Heart left ventricle (tissue), 16 donors: ENCODE data around the gene PARP3. TPM values are rescaled to one million over a fixed set of nuclear protein-coding genes. Genes with fewer than 3 reads are reported as not detected.
"Not testable (repeated sequence)": the region's sequence is repeated elsewhere in the genome, so short reads cannot be mapped to it uniquely, and the experiment has no call there.

Experiments
- ATAC-seq, 4 donors: fragments of 200-7000 bp; cut with Tn5 transposase; one replicate each; pipeline ENCODE4 v1.9.1; 2020 to 2022; ENCODE audit warnings: moderate library complexity in 4 of 4, mild to moderate bottlenecking in 3 of 4, moderate number of reproducible peaks in 1 of 4
- DNase-seq, 5 donors: peaks; one replicate each; pipeline ENCODE4 v3.0.0-alpha.2; 2020
- H3K27ac ChIP-seq, 12 donors: fragments of 200-600 bp; sonication (generic) in 4 of 12; one replicate each; pipeline versions ENCODE4 v1.5.0 to v1.8.0; 2016 to 2022; ENCODE audit warnings: mild to moderate bottlenecking in 2 of 12
- H3K27me3 ChIP-seq, 9 donors: fragments of 200-600 bp; sonication (generic) in 2 of 9; one replicate each; pipeline versions ENCODE4 v1.5.1 to v1.8.0; 2016 to 2022; ENCODE audit warnings: mild to moderate bottlenecking in 3 of 9
- H3K36me3 ChIP-seq, 9 donors: fragments of 200-600 bp; sonication (generic) in 2 of 9; one replicate each; pipeline versions ENCODE4 v1.5.0 to v1.8.0; 2018 to 2022; ENCODE audit warnings: mild to moderate bottlenecking in 2 of 9
- H3K4me1 ChIP-seq, 12 donors: fragments of 200-600 bp; sonication (generic) in 4 of 12; one replicate each; pipeline versions ENCODE4 v1.5.0 to v1.8.0; 2016 to 2022; ENCODE audit warnings: mild to moderate bottlenecking in 3 of 12
- H3K4me3 ChIP-seq, 12 donors: fragments of 200-600 bp; sonication (generic) in 4 of 12; one replicate each; pipeline versions ENCODE4 v1.5.0 to v1.8.0; 2017 to 2022; ENCODE audit warnings: mild to moderate bottlenecking in 9 of 12, moderate library complexity in 4 of 12
- H3K9me3 ChIP-seq, 12 donors: fragments of 200-600 bp; sonication (generic) in 4 of 12; one replicate each; pipeline versions ENCODE4 v1.5.0 to v1.8.0; 2016 to 2022; ENCODE audit warnings: mild to moderate bottlenecking in 1 of 12
- CTCF ChIP-seq, 12 donors: fragments of 200-600 bp; sonication (generic) in 4 of 12; IDR thresholded peaks; one replicate each; pipeline versions ENCODE4 v1.5.0 to v1.8.0; 2018 to 2022; ENCODE audit warnings: antibody characterized with exemption in 12 of 12, mild to moderate bottlenecking in 5 of 12
- POLR2A ChIP-seq, 2 donors: fragments of 450-650 bp; IDR thresholded peaks; one replicate each; pipeline ENCODE4 v1.6.1; 2017; ENCODE audit warnings: antibody characterized with exemption in 2 of 2, mild to moderate bottlenecking in 2 of 2, moderate library complexity in 2 of 2
- WGBS, 4 donors: extraction: QIAGEN DNeasy Blood & Tissue Kit in 2 of 4; methylation state at CpG; one replicate each; pipeline versions ENCODE4 v1.1.5 to v1.1.7; 2013 to 2018; 5-methylcytosine and 5-hydroxymethylcytosine counted together
- intact Hi-C, 10 donors: fragments of 100-400 bp; cut with DNase I; formaldehyde crosslinking; loops; one replicate each; pipeline versions ENCODE4 v1.11.1 to v1.14.2; 2022
- polyA plus RNA-seq, 2 donors: library from polyadenylated mRNA; stranded (reverse); fragments of 200-250 nt; gene quantifications; one replicate each; pipeline ENCODE4 v1.2.3, GENCODE V29; 2013
- total RNA-seq, 9 donors: library from RNA; depleted of rRNA in 2 of 9; stranded (reverse); fragments of >200 nt in 2 of 9; fragmentation: NEBNext Ultra II Directional in 3 of 9; extraction: Animal tissue kit (Norgen Biotek cat#: 25700) in 3 of 9; gene quantifications; one replicate each; pipeline versions ENCODE4 v1.1.0 to v1.2.4, GENCODE V29; 2016 to 2023
- donor health status: ischemic (EF 13 %, LVEDD 7.1; RV severe dilation, severe dysfunction).
- donor health status: healthy with polysubstance abuse.
- donor health status: DM: no; HTN: yes; CAD: no.
- donor health status: DM: no; HTN: no; CAD: no.
- donor health status: ischemic (EF 25% LVEDD 6.9; RV normal size, moderate dysfunction).
- donor health status: ischemic (EF 25% LVEDD 5.7; RV mildly dilated, moderate dysfunction).
- donor health status: healthy.
- donor health status: DM: yes; HTN: yes; CAD: no.
- donor health status: ischemic (EF 35%, LVEDD 5.7; RV mildly dilated, moderate dysfunction).
- donor health status: nonischemic (EF 11% LVEDD 7.7; RV severe dilation, severe dysfunction).
- donor health status: DM: yes; HTN: yes; CAD: no.
- donor health status: PGD.
- donor health status: ischemic (EF 29% LVEDD 5.4; RV normal size, mild dysfunction).
- donor health status: nonischemic (EF 23%, LVEDD 6.1; RV moderate dilation, normal function).

Gene PARP3
- total and polyA plus RNA-seq, 11 donors: 7.0 to 37.5 (median 13.9) TPM

- no peak for ATAC-seq
Measured at GRCh38 chr3:51928438-51928837, 13.7 kb upstream of the PARP3 start.

GRCh38 chr3:51928981-51929380 is 13.2 kb upstream of the PARP3 start:
- ATAC-seq, DNase-seq, H3K4me1 ChIP-seq, intact Hi-C loops, H3K27me3 ChIP-seq, H3K4me3 ChIP-seq, H3K27ac ChIP-seq, H3K9me3 ChIP-seq: not testable (repeated sequence)
- WGBS, 4 donors: 79 to 93% (median 88%) methylated on average over 2 to 3 of the region's 3 CpGs
- H3K36me3 ChIP-seq: peaks cover 0 to 18% (median 9%) of the 10 kb centered on the region in 9 donors

More at GRCh38 chr3:51928438-51928837, 13.7 kb upstream of the PARP3 start:
- peaks cover 0 to 13% (median 5%) of the 10 kb centered on the region in 9 donors for H3K36me3 ChIP-seq
- H3K27ac ChIP-seq: no peak overlapping the region
- 93 to 96% (median 94%) methylated on average over 7 of the region's 7 CpGs for WGBS, 4 donors
- intact Hi-C loops: no loop called here
- DNase-seq: peak in 1 of 5 donors; percentile 29
- H3K4me3 ChIP-seq: no peak overlapping the region
- TF ChIP-seq CTCF (IDR thresholded peaks at IDR 0.05) (no peak), POLR2A (IDR thresholded peaks at IDR 0.05) (no peak)
- H3K27me3 ChIP-seq: no peaks in the 10 kb centered on the region
- no peaks in the 10 kb centered on the region for H3K9me3 ChIP-seq
- H3K4me1 ChIP-seq: no peaks in the 10 kb centered on the region

GRCh38 chr3:51929420-51930003 is 12.7 kb upstream of the PARP3 start:
- intact Hi-C loops: no loop called here
- H3K4me1 ChIP-seq: no peaks in the 10 kb centered on the region
- no peaks in the 10 kb centered on the region for H3K27me3 ChIP-seq
- no peak overlapping the region for H3K27ac ChIP-seq
- H3K9me3 ChIP-seq: no peaks in the 10 kb centered on the region
- DNase-seq (no peak), ATAC-seq (peak in 1 of 4 donors; percentile 8)
- H3K36me3 ChIP-seq: peaks cover 0 to 23% (median 14%) of the 10 kb centered on the region in 9 donors
- WGBS, 4 donors: 68 to 78% (median 76%) methylated on average over 5 of the region's 5 CpGs
- TF ChIP-seq POLR2A (IDR thresholded peaks at IDR 0.05) (no peak), CTCF (IDR thresholded peaks at IDR 0.05) (no peak)
- H3K4me3 ChIP-seq: no peak overlapping the region

- 98 to 100% (median 100%) methylated on average over 1 of the region's 1 CpG for WGBS, 4 donors
- TF ChIP-seq POLR2A (IDR thresholded peaks at IDR 0.05) (no peak), CTCF (IDR thresholded peaks at IDR 0.05) (no peak)
- no peak for ATAC-seq
- Histone ChIP-seq H3K27ac (no peak overlapping the region), H3K27me3 (no peaks in the 10 kb centered on the region), H3K9me3 (no peaks in the 10 kb centered on the region), H3K36me3 (peaks cover 0 to 33% (median 23%) of the 10 kb centered on the region in 9 donors), H3K4me1 (no peaks in the 10 kb centered on the region), H3K4me3 (no peak overlapping the region)
- intact Hi-C loops: no loop called here
- DNase-seq: no peak
Measured at GRCh38 chr3:51930439-51930838, 11.7 kb upstream of the PARP3 start.

- Histone ChIP-seq H3K27ac (no peak overlapping the region), H3K4me3 (no peak overlapping the region), H3K27me3 (no peaks in the 10 kb centered on the region), H3K36me3 (peaks cover 0 to 46% (median 36%) of the 10 kb centered on the region in 9 donors), H3K4me1 (no peaks in the 10 kb centered on the region), H3K9me3 (no peaks in the 10 kb centered on the region)
- no peak for ATAC-seq
- WGBS, 4 donors: 88 to 94% (median 92%) methylated on average over 6 of the region's 6 CpGs
- intact Hi-C loops: no loop called here
- TF ChIP-seq POLR2A (IDR thresholded peaks at IDR 0.05): no peak
- TF ChIP-seq CTCF (IDR thresholded peaks at IDR 0.05): no peak
- no peak for DNase-seq
Measured at GRCh38 chr3:51931756-51932155, 10.4 kb upstream of the PARP3 start.
